Spleen (tissue), 11 donors: ENCODE measurements around the gene SYCP2L. TPM values are rescaled to one million over a fixed set of nuclear protein-coding genes. Genes with fewer than 3 reads are reported as not detected.
"Not testable (repeated sequence)": the region's sequence is repeated elsewhere in the genome, so short reads cannot be mapped to it uniquely, and the experiment has no call there.

ENCODE experiments used
- DNase-seq: peaks from one replicate; pipeline ENCODE4 v3.0.0-alpha.2; 2020
- H3K27ac ChIP-seq, 8 donors: fragments of 200-600 bp; sonication (generic) in 7 of 8; 1 replicate in 4 of 8; 2 replicates in 4 of 8; pipeline versions ENCODE4 v1.5.0 to v1.8.0; 2016 to 2021; ENCODE audit warnings: inconsistent platforms in 4 of 8, mild to moderate bottlenecking in 4 of 8, moderate library complexity in 1 of 8
- H3K27me3 ChIP-seq, 7 donors: fragments of 200-600 bp; sonication (generic) in 6 of 7; replicated peaks in 1 of 7; 1 replicate in 4 of 7; 2 replicates in 3 of 7; pipeline versions ENCODE4 v1.5.0 to v1.8.0; 2016 to 2021; ENCODE audit warnings: inconsistent platforms in 3 of 7, mild to moderate bottlenecking in 1 of 7
- H3K36me3 ChIP-seq, 6 donors: fragments of 200-600 bp; sonication (generic) in 5 of 6; 1 replicate in 4 of 6; 2 replicates in 2 of 6; pipeline versions ENCODE4 v1.5.0 to v1.8.0; 2016 to 2021; ENCODE audit warnings: inconsistent platforms in 2 of 6
- H3K4me1 ChIP-seq, 6 donors: fragments of 200-600 bp; sonication (generic) in 5 of 6; 1 replicate in 3 of 6; 2 replicates in 3 of 6; pipeline versions ENCODE4 v1.5.0 to v1.8.0; 2016 to 2021; ENCODE audit warnings: inconsistent platforms in 3 of 6
- H3K4me3 ChIP-seq, 8 donors: fragments of 200-600 bp; sonication (generic) in 7 of 8; 1 replicate in 4 of 8; 2 replicates in 4 of 8; pipeline versions ENCODE4 v1.5.0 to v1.8.0; 2016 to 2021; ENCODE audit warnings: inconsistent platforms in 4 of 8, mild to moderate bottlenecking in 4 of 8, moderate library complexity in 2 of 8
- H3K9me3 ChIP-seq, 8 donors: fragments of 200-600 bp; sonication (generic) in 7 of 8; 1 replicate in 4 of 8; 2 replicates in 4 of 8; pipeline versions ENCODE4 v1.5.0 to v1.8.0; 2016 to 2021; ENCODE audit warnings: inconsistent platforms in 4 of 8
- POLR2A ChIP-seq, 3 donors: fragments of 450-650 bp; IDR thresholded peaks; one replicate each; pipeline ENCODE4 v1.5.1; 2017; ENCODE audit warnings: antibody characterized with exemption in 3 of 3, mild to moderate bottlenecking in 1 of 3
- POLR2AphosphoS5 ChIP-seq, 3 donors: sonication (generic); formaldehyde crosslinking; IDR thresholded peaks; one replicate each; pipeline ENCODE4 v1.5.1; 2017; ENCODE audit warnings: antibody characterized with exemption in 3 of 3
- WGBS, 5 donors: extraction: QIAGEN DNeasy Blood & Tissue Kit in 3 of 5; methylation state at CpG; one replicate each; pipeline versions ENCODE4 v1.1.5 to v1.1.7; 2013 to 2018; 5-methylcytosine and 5-hydroxymethylcytosine counted together
- intact Hi-C: fragments of 100-400 bp; cut with DNase I; formaldehyde crosslinking; loops from one replicate; pipeline ENCODE4 v1.15.0; 2023; ENCODE audit warnings: low total_unique reads
- polyA plus RNA-seq, 3 donors: library from polyadenylated mRNA; stranded (reverse); fragments of 200-250 nt; gene quantifications; one replicate each; pipeline ENCODE4 v1.2.1, GENCODE V29; 2013
- total RNA-seq, 7 donors: library from RNA; depleted of rRNA in 3 of 7; stranded (reverse); fragments of >200 nt in 3 of 7; fragmentation: NEBNext Ultra II Directional in 4 of 7; extraction: Animal tissue kit (Norgen Biotek cat#: 25700) in 4 of 7; gene quantifications; one replicate each; pipeline versions ENCODE4 v1.1.0 to v1.2.1, GENCODE V29; 2016 to 2021
- TF ChIP-seq, protein P1 (sequence below), 11 experiments: fragments of 200-600 bp in 7 of 11; fragments of 450-650 bp in 4 of 11; sonication (generic) in 4 of 11; IDR thresholded peaks in 8 of 11; conservative IDR thresholded peaks in 3 of 11; 1 replicate in 7 of 11; 2 replicates in 4 of 11; pipeline versions ENCODE4 v1.4.0 to v1.8.0; 2016 to 2021; ENCODE audit warnings: antibody characterized with exemption in 11 of 11, inconsistent platforms in 4 of 11, mild to moderate bottlenecking in 1 of 11
- donor health status: healthy with polysubstance abuse.
- donor health status: DM: no; HTN: no; CAD: no; lungs with moderate emphysema.
- donor health status: DM: no; HTN: no; CAD: no.
- donor health status: Bipolar disorder and iron deficiency.
- donor health status: healthy.
- donor health status: DM: no; HTN: no; CAD: no.
- donor health status: DM: yes; HTN: yes; CAD: no.

Gene SYCP2L
- total and polyA plus RNA-seq, 10 donors: 0.06 to 0.83 (median 0.22) TPM; not detected in 2

- intact Hi-C loops: no loop called here
- Histone ChIP-seq H3K27me3 (no peaks in the 10 kb centered on the region), H3K9me3 (no peaks in the 10 kb centered on the region), H3K4me1 (no peaks in the 10 kb centered on the region), H3K36me3 (no peaks in the 10 kb centered on the region), H3K27ac (no peak overlapping the region), H3K4me3 (no peak overlapping the region)
- TF ChIP-seq POLR2A (IDR thresholded peaks at IDR 0.05): no peak
- TF ChIP-seq POLR2AphosphoS5 (IDR thresholded peaks at IDR 0.05): no peak
- TF ChIP-seq, protein P1, sequence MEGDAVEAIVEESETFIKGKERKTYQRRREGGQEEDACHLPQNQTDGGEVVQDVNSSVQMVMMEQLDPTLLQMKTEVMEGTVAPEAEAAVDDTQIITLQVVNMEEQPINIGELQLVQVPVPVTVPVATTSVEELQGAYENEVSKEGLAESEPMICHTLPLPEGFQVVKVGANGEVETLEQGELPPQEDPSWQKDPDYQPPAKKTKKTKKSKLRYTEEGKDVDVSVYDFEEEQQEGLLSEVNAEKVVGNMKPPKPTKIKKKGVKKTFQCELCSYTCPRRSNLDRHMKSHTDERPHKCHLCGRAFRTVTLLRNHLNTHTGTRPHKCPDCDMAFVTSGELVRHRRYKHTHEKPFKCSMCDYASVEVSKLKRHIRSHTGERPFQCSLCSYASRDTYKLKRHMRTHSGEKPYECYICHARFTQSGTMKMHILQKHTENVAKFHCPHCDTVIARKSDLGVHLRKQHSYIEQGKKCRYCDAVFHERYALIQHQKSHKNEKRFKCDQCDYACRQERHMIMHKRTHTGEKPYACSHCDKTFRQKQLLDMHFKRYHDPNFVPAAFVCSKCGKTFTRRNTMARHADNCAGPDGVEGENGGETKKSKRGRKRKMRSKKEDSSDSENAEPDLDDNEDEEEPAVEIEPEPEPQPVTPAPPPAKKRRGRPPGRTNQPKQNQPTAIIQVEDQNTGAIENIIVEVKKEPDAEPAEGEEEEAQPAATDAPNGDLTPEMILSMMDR (IDR thresholded peaks at IDR 0.05 in 8 of 11, conservative IDR thresholded peaks at IDR 0.05 in 3 of 11): no peak
- no peak for DNase-seq
- WGBS, 5 donors: 90 to 98% (median 95%) methylated on average over 7 of the region's 7 CpGs
These were observed 17.2 kb downstream of the SYCP2L start for GRCh38 chr6:10904015-10904414.

DNA sequence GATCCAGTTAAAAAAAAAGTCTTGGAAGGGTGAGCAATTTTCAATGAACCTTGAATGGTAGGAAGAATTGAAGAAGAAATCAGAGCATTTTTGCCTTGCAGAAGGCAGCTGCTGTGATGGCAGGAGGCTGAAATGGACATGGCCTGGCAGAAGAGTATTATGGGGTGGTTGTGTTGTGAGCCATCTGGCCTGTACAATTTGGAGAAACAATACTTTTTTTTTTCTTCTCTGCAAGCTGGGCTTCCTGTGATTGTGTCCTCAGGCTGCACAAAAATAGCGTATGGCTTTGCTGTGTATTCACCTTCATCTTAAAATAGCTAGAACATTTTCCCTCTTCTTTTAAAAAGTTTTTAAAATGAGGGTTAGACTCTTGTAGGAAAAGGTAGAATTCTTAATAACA lies 21.4 kb downstream of the SYCP2L start:
- TF ChIP-seq, protein P1 (IDR thresholded peaks at IDR 0.05 in 8 of 11, conservative IDR thresholded peaks at IDR 0.05 in 3 of 11): no peak
- TF ChIP-seq POLR2AphosphoS5 (IDR thresholded peaks at IDR 0.05) (no peak), POLR2A (IDR thresholded peaks at IDR 0.05) (no peak)
- Histone ChIP-seq H3K4me1 (no peaks in the 10 kb centered on the region), H3K36me3 (no peaks in the 10 kb centered on the region), H3K27me3 (no peaks in the 10 kb centered on the region), H3K9me3 (no peaks in the 10 kb centered on the region), H3K27ac (no peak overlapping the region), H3K4me3 (no peak overlapping the region)
- DNase-seq: no peak
- 45 to 72% (median 57%) methylated on average over 1 of the region's 1 CpG for WGBS, 5 donors
- intact Hi-C loops: no loop called here

GRCh38 chr6:10919520-10919919 lies 32.7 kb downstream of the SYCP2L start:
- H3K27ac ChIP-seq, H3K27me3 ChIP-seq, H3K36me3 ChIP-seq, H3K4me1 ChIP-seq, intact Hi-C loops, DNase-seq, H3K4me3 ChIP-seq: not testable (repeated sequence)
- peaks cover 0 to 28% (median 4%) of the 10 kb centered on the region in 8 donors for H3K9me3 ChIP-seq
- 94 to 100% (median 98%) methylated on average over 3 of the region's 3 CpGs for WGBS, 5 donors

DNA sequence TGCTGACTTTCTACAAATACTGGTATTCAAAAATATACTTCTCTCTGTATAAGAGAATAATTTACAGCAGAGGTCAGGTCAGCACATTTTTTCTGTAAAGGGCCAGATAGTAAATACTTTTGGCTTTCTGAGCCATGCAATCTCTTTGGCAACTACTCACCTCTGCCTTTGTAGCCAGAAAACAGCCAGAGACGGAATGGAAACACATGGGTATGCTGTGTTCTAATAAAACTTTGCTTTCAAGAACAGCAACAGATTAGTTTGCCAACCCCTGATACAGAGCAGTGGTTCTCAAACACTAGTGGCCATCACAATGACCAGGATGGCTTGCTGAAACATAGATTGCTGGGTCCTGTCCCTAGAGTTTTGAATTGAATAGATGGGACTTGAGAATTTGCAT lies 46.3 kb downstream of the SYCP2L start:
- no peak for TF ChIP-seq POLR2AphosphoS5 (IDR thresholded peaks at IDR 0.05)
- intact Hi-C loops: no loop called here
- Histone ChIP-seq H3K36me3 (no peaks in the 10 kb centered on the region), H3K4me3 (no peak overlapping the region), H3K9me3 (peaks cover 0 to 10% (median 0%) of the 10 kb centered on the region in 8 donors), H3K27ac (no peak overlapping the region), H3K27me3 (peaks cover 0 to 21% (median 0%) of the 10 kb centered on the region in 7 donors), H3K4me1 (no peaks in the 10 kb centered on the region)
- DNase-seq: no peak
- WGBS, 5 donors: 71 to 95% (median 82%) methylated on average over 1 of the region's 1 CpG

DNA sequence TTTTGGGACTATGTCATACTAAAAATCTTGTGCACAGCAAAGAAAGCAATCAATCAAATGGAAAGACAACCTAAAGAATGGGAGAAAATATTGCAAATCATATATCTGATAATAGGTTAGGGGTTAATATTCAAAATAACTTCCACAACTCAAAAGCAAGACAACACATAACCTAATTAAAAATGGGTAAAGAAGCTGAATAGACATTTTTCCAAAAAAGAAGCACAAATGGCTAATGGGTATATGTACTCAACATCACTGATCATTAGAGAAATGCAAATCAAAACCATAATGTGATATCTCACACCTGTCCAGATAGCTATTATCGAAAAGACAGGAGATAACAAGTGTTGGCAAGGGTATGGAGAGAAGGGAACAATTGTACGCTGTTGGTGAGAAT lies 53.0 kb downstream of the SYCP2L start:
- intact Hi-C loops: no loop called here
- 91 to 97% (median 93%) methylated on average over 2 of the region's 2 CpGs for WGBS, 5 donors
- Histone ChIP-seq H3K36me3 (no peaks in the 10 kb centered on the region), H3K4me1 (no peaks in the 10 kb centered on the region), H3K4me3 (no peak overlapping the region), H3K27me3 (no peaks in the 10 kb centered on the region), H3K9me3 (no peaks in the 10 kb centered on the region), H3K27ac (no peak overlapping the region)
- DNase-seq: no peak
- TF ChIP-seq, protein P1 (IDR thresholded peaks at IDR 0.05 in 8 of 11, conservative IDR thresholded peaks at IDR 0.05 in 3 of 11): no peak
- TF ChIP-seq POLR2AphosphoS5 (IDR thresholded peaks at IDR 0.05) (no peak), POLR2A (IDR thresholded peaks at IDR 0.05) (no peak)
